HCT116 (cell line): ENCODE data around the gene SLC23A3. TPM values are rescaled to one million over a fixed set of nuclear protein-coding genes. Genes with fewer than 3 reads are reported as not detected.
A peak's percentile ranks its signal among the peaks of the same experiment; 100 is the strongest.

Experiments
- ATAC-seq: fragments of 200-7000 bp; cut with Tn5 transposase; 2 replicates; pipeline ENCODE4 v1.9.1; 2020; ENCODE audit warnings: mild to moderate bottlenecking, moderate library complexity
- Bru-seq: library from RNA; stranded (reverse); fragments of 400-500 nt; gene quantifications from one replicate; lab custom pipeline; 2021; lab: Mats Ljungman, UMichigan
- BruChase-seq, 2 experiments: library from RNA; stranded (reverse); fragments of 400-500 nt; gene quantifications; one replicate each; lab custom pipeline; 2021; lab: Mats Ljungman, UMichigan
- BruUV-seq: library from RNA; stranded (reverse); fragments of 400-500 nt; replicated peaks from 2 replicates; lab custom pipeline; 2021; lab: Mats Ljungman, UMichigan
- CTCF ChIA-PET: fragments of 300-600 bp; sonication (Branson Sonifier 250); formaldehyde crosslinking; loops from one replicate; lab custom pipeline; 2021; ENCODE audit warnings: antibody characterized with exemption; lab: Charles Lee
- POLR2A ChIA-PET: fragments of 300-600, 350-600 bp; sonication (Branson Sonifier 250); formaldehyde crosslinking; loops from one replicate; lab custom pipeline; 2021; ENCODE audit warnings: antibody characterized with exemption; lab: Charles Lee
- RAD21 ChIA-PET, 2 experiments: fragments of 300-600 bp; sonication (Branson Sonifier 250); formaldehyde crosslinking; loops; one replicate each; lab custom pipeline; 2023; ENCODE audit warnings: low total read pairs in 2 of 2; ENCODE audit not compliant: uncharacterized antibody in 2 of 2, unreplicated experiment in 2 of 2, low non-redundant PET in 1 of 2; lab: Charles Lee
- DNase-seq: peaks from one replicate; pipeline ENCODE4 v3.0.0-alpha.2; 2010; ENCODE audit warnings: low read depth, low spot score
- H2AFZ ChIP-seq: fragments of 200-600 bp; shearing (Covaris generic), sonication (generic); 2 replicates; pipeline ENCODE4 v1.6.1; 2017; ENCODE audit warnings: low read depth, mixed run types, mixed read lengths, antibody characterized with exemption, low read length; ENCODE audit not compliant: poor library complexity, severe bottlenecking
- H3K27ac ChIP-seq: 2 replicates; pipeline ENCODE4 v1.5.1; 2012; ENCODE audit warnings: low read depth, low read length
- H3K27me3 ChIP-seq: fragments of 200-600 bp; sonication (generic); 2 replicates; pipeline ENCODE4 v1.6.1; 2016; ENCODE audit warnings: mixed run types, low read length, mixed read lengths; ENCODE audit not compliant: insufficient read depth
- H3K36me3 ChIP-seq, 2 experiments: fragments of 200-500 bp in 1 of 2; fragments of 200-600 bp in 1 of 2; sonication (Bioruptor generic) in 1 of 2; sonication (generic) in 1 of 2; 2 replicates each; pipeline versions ENCODE4 v1.5.1 to v1.6.1; 2014 to 2016; ENCODE audit warnings: low read length in 2 of 2, inconsistent platforms in 1 of 2, mixed read lengths in 1 of 2, mixed run types in 1 of 2; ENCODE audit not compliant: insufficient read depth in 2 of 2, control insufficient read depth in 1 of 2
- H3K4me1 ChIP-seq, 2 experiments: fragments of 200-600 bp in 1 of 2; sonication (generic) in 1 of 2; 2 replicates each; pipeline versions ENCODE4 v1.5.1 to v1.6.1; 2012 to 2017; ENCODE audit warnings: low read length in 2 of 2, inconsistent platforms in 1 of 2, mild to moderate bottlenecking in 1 of 2, mixed read lengths in 1 of 2, mixed run types in 1 of 2, moderate library complexity in 1 of 2; ENCODE audit not compliant: insufficient read depth in 2 of 2, control insufficient read depth in 1 of 2
- H3K4me2 ChIP-seq: fragments of 200-600 bp; sonication (generic); 2 replicates; pipeline ENCODE4 v1.6.1; 2017; ENCODE audit warnings: mixed run types, low read length, mixed read lengths
- H3K4me3 ChIP-seq, 2 experiments: fragments of 200-600 bp in 1 of 2; sonication (generic) in 1 of 2; replicated peaks in 1 of 2; 2 replicates each; pipeline ENCODE4 v1.5.1; 2011 to 2016; ENCODE audit warnings: low read length in 2 of 2, control low read depth in 1 of 2, low read depth in 1 of 2, mild to moderate bottlenecking in 1 of 2, mixed read lengths in 1 of 2, mixed run types in 1 of 2
- H3K79me2 ChIP-seq: fragments of 200-600 bp; sonication (generic); 2 replicates; pipeline ENCODE4 v1.6.1; 2017; ENCODE audit warnings: mild to moderate bottlenecking, mixed run types, low read length, moderate library complexity, mixed read lengths; ENCODE audit not compliant: insufficient read depth
- H3K9ac ChIP-seq: fragments of 200-600 bp; sonication (generic); 2 replicates; pipeline ENCODE4 v1.6.1; 2016; ENCODE audit warnings: low read length, mixed read lengths
- H3K9me2 ChIP-seq: fragments of 200-600 bp; sonication (generic), shearing (Covaris generic); 2 replicates; pipeline ENCODE4 v1.6.1; 2017; ENCODE audit warnings: mixed run types, mild to moderate bottlenecking, moderate library complexity; ENCODE audit not compliant: insufficient read depth
- H3K9me3 ChIP-seq, 2 experiments: fragments of 200-500 bp in 1 of 2; fragments of 200-600 bp in 1 of 2; sonication (Bioruptor generic) in 1 of 2; sonication (generic) in 1 of 2; 2 replicates each; pipeline ENCODE4 v1.6.1; 2014 to 2017; ENCODE audit warnings: low read length in 2 of 2, mixed read lengths in 2 of 2, inconsistent platforms in 1 of 2, low read depth in 1 of 2, mild to moderate bottlenecking in 1 of 2, mixed run types in 1 of 2, moderate library complexity in 1 of 2; ENCODE audit not compliant: control insufficient read depth in 1 of 2, insufficient read depth in 1 of 2
- H4K20me1 ChIP-seq: fragments of 200-600 bp; sonication (generic), shearing (Covaris generic); 2 replicates; pipeline ENCODE4 v1.6.1; 2017; ENCODE audit warnings: mixed run types, mild to moderate bottlenecking, moderate library complexity; ENCODE audit not compliant: insufficient read depth
- ATF3 ChIP-seq: IDR thresholded peaks from 2 replicates; pipeline ENCODE4 v1.6.1; 2012
- CTCF ChIP-seq, 3 experiments: fragments of 200-600 bp in 1 of 3; sonication (generic) in 1 of 3; IDR thresholded peaks in 2 of 3; conservative IDR thresholded peaks in 1 of 3; 2 replicates each; pipeline ENCODE4 v1.5.1; 2012 to 2017; ENCODE audit warnings: low read depth in 2 of 3, low read length in 2 of 3, antibody characterized with exemption in 1 of 3, borderline replicate concordance in 1 of 3, control low read depth in 1 of 3, mild to moderate bottlenecking in 1 of 3, mixed read lengths in 1 of 3, mixed run types in 1 of 3, moderate library complexity in 1 of 3; ENCODE audit not compliant: insufficient read depth in 1 of 3
- EGR1 ChIP-seq: IDR thresholded peaks from 2 replicates; pipeline ENCODE4 v1.6.1; 2012; ENCODE audit warnings: low read depth
- ELF1 ChIP-seq: IDR thresholded peaks from 2 replicates; pipeline ENCODE4 v1.6.1; 2012; ENCODE audit warnings: low read depth, borderline replicate concordance
- EZH2 ChIP-seq: fragments of 200-600 bp; sonication (generic); IDR thresholded peaks from 2 replicates; pipeline ENCODE4 v1.6.1; 2017; ENCODE audit warnings: antibody characterized with exemption, mixed run types
- FOSL1 ChIP-seq: IDR thresholded peaks from 2 replicates; pipeline ENCODE4 v1.6.1; 2012; ENCODE audit warnings: low read depth
- JUND ChIP-seq: IDR thresholded peaks from 2 replicates; pipeline ENCODE4 v1.6.1; 2012
- MAX ChIP-seq: IDR thresholded peaks from 2 replicates; pipeline ENCODE4 v1.6.1; 2012
- POLR2A ChIP-seq: IDR thresholded peaks from 2 replicates; pipeline ENCODE4 v1.7.0; 2011; ENCODE audit warnings: borderline replicate concordance; ENCODE audit not compliant: insufficient read depth, insufficient read length; ENCODE audit errors: extremely low read depth
- POLR2AphosphoS5 ChIP-seq: IDR thresholded peaks from 2 replicates; pipeline ENCODE4 v1.6.1; 2011; ENCODE audit warnings: mild to moderate bottlenecking, low read depth, low read length, moderate library complexity
- SRF ChIP-seq: IDR thresholded peaks from 2 replicates; pipeline ENCODE4 v1.6.1; 2012; ENCODE audit warnings: low read depth
- TCF7L2 ChIP-seq: IDR thresholded peaks from 2 replicates; pipeline ENCODE4 v1.7.0; 2011; ENCODE audit warnings: borderline replicate concordance, inconsistent platforms; ENCODE audit not compliant: insufficient read depth, insufficient read length; ENCODE audit errors: extremely low read depth
- YY1 ChIP-seq: IDR thresholded peaks from 2 replicates; pipeline ENCODE4 v1.6.1; 2011; ENCODE audit warnings: low read length, low read depth, moderate library complexity, mild to moderate bottlenecking; ENCODE audit not compliant: insufficient replicate concordance; ENCODE audit errors: extremely low read depth
- ZFX ChIP-seq: fragments of 450-650 bp; IDR thresholded peaks from 2 replicates; pipeline ENCODE4 v1.6.1; 2017
- intact Hi-C: fragments of 100-400 bp; cut with micrococcal nuclease; formaldehyde crosslinking; loops from 2 replicates; pipeline ENCODE4 v1.10.0; 2022
- long read RNA-seq: library from polyadenylated mRNA; unstranded; transcript quantifications from one replicate; pipeline ENCODE4 v2.0.0, GENCODE V29; 2021; ENCODE audit not compliant: unreplicated experiment
- polyA plus RNA-seq: library from polyadenylated mRNA; unstranded; fragments of >200 nt; gene quantifications from 2 replicates; pipeline ENCODE4 v1.2.1, GENCODE V29; 2012; ENCODE audit warnings: missing spikeins
- total RNA-seq: library from RNA; stranded (reverse); gene quantifications from one replicate; pipeline ENCODE4 v1.2.1, GENCODE V29; 2021; ENCODE audit not compliant: unreplicated experiment

The SLC23A3 gene
- total RNA-seq (4.8 TPM), Bru-seq, nascent RNA (percentile 68 among the genes with signal in this experiment), BruChase-seq, experiment 1, labeled RNA remaining after a 6-hour chase (percentile 85 among the genes with signal in this experiment), BruChase-seq, experiment 2, labeled RNA remaining after a 2-hour chase (percentile 79 among the genes with signal in this experiment)
- 1.7 and 2.7 TPM in 2 replicates for polyA plus RNA-seq
- long read RNA-seq, partial matches to known transcripts: 3 of 5 reads
- long read RNA-seq, other reads (novel, unspliced or antisense): 2 of 5 reads

GRCh38 chr2:219169930-219170654 lies at the start of gene SLC23A3:
Gene SLC23A3 (minus strand): TSS chr2:219170029. CDS start chr2:219169984, 45 bp downstream.
- RAD21 ChIA-PET: no interaction called here
- Histone ChIP-seq H3K4me1 (no peaks in the 10 kb centered on the region), H3K27me3 (no peaks in the 10 kb centered on the region), H4K20me1 (no peaks in the 10 kb centered on the region), H2AFZ (no peak within 1 kb of the TSS), H3K4me2 (no peak within 1 kb of the TSS), H3K9me3 (no peaks in the 10 kb centered on the region), H3K9me2 (no peaks in the 10 kb centered on the region), H3K9ac (no peak within 1 kb of the TSS), H3K79me2 (no peaks in the 10 kb centered on the region), H3K36me3 (peaks cover 0 to 7% of the 10 kb centered on the region in 2 experiments; a peak in 2 of 4 replicates), H3K4me3 (no peak within 1 kb of the TSS), H3K27ac (no peak within 1 kb of the TSS)
- POLR2A ChIA-PET: no interaction called here
- no peak for ATAC-seq
- intact Hi-C loops: loop anchor here (2.0 to 10.0 kb wide), 3 partner anchors 41 to 365 kb away; no protein-coding TSS in a partner anchor
- TF ChIP-seq ELF1 (no peak), EGR1 (no peak), POLR2A (no peak), FOSL1 (no peak), TCF7L2 (no peak), MAX (no peak), EZH2 (no peak), SRF (no peak), ZFX (no peak), JUND (no peak), CTCF (IDR thresholded peaks at IDR 0.05 in 2 of 3, conservative IDR thresholded peaks at IDR 0.05 in 1 of 3; ENCODE audit: borderline replicate concordance in 1 of 3, insufficient read depth in 1 of 3, low read depth in 2 of 3, low read length in 2 of 3) (no peak), YY1 (no peak), POLR2AphosphoS5 (no peak), ATF3 (no peak)
- BruUV-seq: no TSS peak
- CTCF ChIA-PET: interaction anchor here (0.9 to 1.7 kb wide), 3 partner anchors 41 to 125 kb away, joined by 4 to 10 read pairs (median 7); partner anchors contain the start of gene ABCB6
- DNase-seq: no peak
